Body of pancreas (tissue), 4 donors: ENCODE measurements around the gene PDE6D.

Experiments used
- POLR2A ChIP-seq, 3 donors: fragments of 450-650 bp; IDR thresholded peaks; one replicate each; pipeline ENCODE4 v1.6.1; 2016; ENCODE audit warnings: antibody characterized with exemption in 3 of 3, mild to moderate bottlenecking in 2 of 3
- TF ChIP-seq, protein P1 (sequence below), 7 experiments: fragments of 450-650 bp in 4 of 7; fragments of 200-600 bp in 3 of 7; sonication (generic) in 3 of 7; IDR thresholded peaks; one replicate each; pipeline ENCODE4 v1.5.1; 2016 to 2019; ENCODE audit warnings: antibody characterized with exemption in 7 of 7

GRCh38 chr2:231713730-231714638 lies 67.1 kb downstream of the PDE6D start:
- TF ChIP-seq, protein P1, sequence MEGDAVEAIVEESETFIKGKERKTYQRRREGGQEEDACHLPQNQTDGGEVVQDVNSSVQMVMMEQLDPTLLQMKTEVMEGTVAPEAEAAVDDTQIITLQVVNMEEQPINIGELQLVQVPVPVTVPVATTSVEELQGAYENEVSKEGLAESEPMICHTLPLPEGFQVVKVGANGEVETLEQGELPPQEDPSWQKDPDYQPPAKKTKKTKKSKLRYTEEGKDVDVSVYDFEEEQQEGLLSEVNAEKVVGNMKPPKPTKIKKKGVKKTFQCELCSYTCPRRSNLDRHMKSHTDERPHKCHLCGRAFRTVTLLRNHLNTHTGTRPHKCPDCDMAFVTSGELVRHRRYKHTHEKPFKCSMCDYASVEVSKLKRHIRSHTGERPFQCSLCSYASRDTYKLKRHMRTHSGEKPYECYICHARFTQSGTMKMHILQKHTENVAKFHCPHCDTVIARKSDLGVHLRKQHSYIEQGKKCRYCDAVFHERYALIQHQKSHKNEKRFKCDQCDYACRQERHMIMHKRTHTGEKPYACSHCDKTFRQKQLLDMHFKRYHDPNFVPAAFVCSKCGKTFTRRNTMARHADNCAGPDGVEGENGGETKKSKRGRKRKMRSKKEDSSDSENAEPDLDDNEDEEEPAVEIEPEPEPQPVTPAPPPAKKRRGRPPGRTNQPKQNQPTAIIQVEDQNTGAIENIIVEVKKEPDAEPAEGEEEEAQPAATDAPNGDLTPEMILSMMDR (IDR thresholded peaks at IDR 0.05) = peak; percentile 74 to 96 (median 93)
- peak in 2 of 3 donors; percentile 37 to 49 for TF ChIP-seq POLR2A (IDR thresholded peaks at IDR 0.05)
